Cerebellar cortex (tissue), 1 donor: Measurements from ENCODE around the gene NECTIN2.
"Not testable (repeated sequence)": the region's sequence is repeated elsewhere in the genome, so short reads cannot be mapped to it uniquely, and the experiment has no call there.

Experiments used
- DNase-seq: peaks from one replicate; pipeline ENCODE4 v3.0.0-alpha.2; 2015; ENCODE audit warnings: low spot score

Gene NECTIN2

DNA sequence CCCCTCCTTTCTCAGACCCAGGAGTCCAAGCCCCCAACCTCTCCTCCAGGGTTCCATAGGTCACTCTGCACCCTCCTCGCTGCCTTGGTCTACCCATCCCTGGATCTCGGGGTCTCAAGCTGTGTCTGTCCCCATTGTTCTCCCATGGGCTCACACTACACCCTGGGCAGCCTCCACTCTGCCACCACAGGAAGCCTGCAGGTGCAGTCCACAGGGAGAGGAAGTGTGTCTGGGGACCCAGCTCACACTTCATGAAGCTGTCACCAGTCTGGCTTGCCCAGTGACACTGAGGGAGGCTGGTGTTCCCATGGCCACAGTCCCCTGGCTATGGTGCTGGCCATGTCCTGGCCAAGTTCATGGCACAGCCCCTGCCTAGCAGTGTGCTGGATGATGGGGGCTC is 5.3 kb downstream of the NECTIN2 start:
- DNase-seq, result no peak

GRCh38 chr19:44855606-44856005 is 9.5 kb downstream of the NECTIN2 start:
- no peak for DNase-seq

- DNase-seq, result no peak
Observed at GRCh38 chr19:44856421-44857083, 10.5 kb downstream of the NECTIN2 start.

DNA sequence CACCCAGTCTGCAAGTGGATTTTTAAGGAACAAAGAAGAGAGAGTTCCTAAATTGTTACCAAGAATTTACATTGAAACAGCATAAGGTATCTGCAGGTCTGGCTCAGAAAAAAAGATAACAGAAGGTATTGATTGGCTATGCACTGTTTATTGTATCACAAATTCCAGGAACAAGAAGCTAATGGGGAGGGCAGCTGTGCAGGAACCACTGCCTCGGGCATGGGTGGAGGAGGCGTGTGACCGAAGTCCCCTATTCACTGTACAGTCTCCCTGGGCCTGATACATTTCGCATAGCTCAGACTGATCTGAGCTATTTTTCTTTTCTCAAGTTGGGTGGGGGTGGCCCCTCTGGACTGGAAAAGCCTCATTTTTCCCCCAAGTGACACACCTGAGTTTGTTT is 11.7 kb downstream of the NECTIN2 start:
- DNase-seq, result no peak

DNA sequence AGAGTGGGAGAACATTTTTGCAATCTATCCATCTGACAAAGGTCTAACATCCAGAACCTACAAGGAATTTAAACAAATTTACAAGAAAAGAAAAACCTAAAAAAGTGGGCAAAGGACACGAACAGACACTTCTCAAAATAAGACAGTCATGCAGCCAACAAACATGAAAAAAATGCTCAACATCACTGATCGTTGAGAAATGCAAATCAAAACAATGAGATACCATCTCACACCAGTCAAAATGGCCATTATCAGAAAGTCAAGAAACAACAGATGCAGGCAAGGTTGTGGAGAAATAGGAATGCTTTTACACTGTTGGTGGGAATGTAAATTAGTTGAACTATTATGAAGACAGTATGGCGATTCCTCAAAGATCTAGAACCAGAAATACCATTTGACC is 15.5 kb downstream of the NECTIN2 start:
- not testable (repeated sequence) for DNase-seq

GRCh38 chr19:44863990-44864389 is 17.9 kb downstream of the NECTIN2 start:
- DNase-seq, result no peak

DNA sequence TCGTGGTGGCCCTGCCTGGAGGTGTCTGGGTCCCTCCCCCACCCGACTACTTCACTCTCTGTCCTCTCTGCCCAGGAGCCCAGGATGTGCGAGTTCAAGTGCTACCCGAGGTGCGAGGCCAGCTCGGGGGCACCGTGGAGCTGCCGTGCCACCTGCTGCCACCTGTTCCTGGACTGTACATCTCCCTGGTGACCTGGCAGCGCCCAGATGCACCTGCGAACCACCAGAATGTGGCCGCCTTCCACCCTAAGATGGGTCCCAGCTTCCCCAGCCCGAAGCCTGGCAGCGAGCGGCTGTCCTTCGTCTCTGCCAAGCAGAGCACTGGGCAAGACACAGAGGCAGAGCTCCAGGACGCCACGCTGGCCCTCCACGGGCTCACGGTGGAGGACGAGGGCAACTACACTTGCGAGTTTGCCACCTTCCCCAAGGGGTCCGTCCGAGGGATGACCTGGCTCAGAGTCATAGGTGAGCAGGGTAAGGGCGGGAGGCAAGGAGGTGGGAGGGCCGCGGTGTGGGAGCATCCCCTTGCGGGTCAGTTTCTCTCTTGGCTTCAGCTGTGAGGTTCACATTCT is 19.2 kb downstream of the NECTIN2 start:
- DNase-seq, result no peak

DNA sequence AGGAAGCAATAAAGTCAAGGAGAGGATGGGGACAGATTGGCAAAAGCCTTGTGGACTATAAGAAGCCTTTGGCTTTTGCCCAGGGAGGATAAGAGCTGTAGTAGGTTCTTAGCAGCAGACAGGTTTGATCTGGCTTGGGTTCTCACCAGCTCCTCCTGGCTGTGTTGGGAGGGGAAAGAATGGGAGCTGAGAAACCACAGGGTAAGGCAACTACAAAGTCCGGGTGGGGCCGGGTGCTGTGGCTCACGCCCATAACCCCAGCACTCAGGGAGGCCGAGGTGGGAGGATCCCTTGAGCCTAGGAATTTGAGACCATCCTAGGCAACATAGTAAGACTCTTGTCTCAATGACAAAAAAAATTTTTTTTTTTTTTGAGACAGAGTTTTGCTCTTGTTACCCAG is 20.6 kb downstream of the NECTIN2 start:
- no peak for DNase-seq

DNA sequence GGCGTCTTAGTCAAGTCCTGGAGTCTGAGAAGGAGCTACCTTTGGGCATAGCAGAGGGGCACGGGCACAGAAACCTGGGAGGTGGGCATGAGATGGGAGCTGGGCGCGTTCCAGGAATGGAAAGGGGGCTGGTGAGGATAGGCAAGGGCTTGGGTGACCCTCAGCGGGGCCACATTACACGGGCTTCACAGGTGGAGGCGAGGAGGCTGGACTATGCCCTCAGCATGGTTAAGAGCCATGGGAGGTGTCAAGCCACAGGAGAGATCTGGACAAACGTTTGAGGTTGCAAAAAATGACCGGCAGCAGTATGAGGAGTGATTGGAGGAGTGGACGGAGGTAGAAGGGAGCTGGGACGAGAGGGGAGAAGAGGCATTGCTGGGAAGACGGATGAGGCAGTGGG is 21.5 kb downstream of the NECTIN2 start:
- no peak for DNase-seq

DNA sequence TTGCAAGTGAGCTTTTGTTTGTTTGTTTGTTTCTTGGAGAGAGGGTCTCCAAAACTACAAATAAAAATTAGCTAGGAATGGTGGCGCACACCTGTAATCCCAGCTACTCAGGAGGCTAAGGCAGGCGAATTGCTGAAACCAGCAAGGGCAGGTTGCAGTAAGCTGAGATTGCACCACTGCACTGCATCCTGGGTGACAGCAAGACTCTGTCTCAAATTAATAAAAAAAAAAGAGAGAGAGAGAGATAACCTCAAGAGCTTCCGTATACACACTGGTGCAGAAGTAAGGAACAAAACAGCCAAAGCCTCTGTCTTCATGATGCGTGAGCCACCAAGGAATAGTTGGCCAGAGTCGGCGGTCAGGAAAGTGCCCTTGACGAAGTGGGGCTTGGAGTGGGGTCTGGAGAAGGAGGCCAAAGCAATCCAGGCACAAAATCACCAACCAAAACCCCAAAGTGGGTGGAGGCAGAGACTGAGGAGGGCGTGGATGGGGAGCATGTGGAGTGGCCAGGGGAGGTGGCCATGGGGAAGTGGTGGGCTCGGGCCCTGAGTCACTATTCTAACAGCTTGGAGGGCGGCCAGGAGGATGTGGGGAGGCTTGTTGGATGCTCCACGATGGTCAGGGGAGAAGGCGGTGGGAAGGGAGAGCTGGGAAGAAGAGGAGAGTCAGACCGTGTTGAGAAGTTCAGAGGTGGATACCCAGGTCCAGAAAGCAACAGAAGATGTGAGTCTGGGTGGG is 23.8 kb downstream of the NECTIN2 start:
- DNase-seq, result no peak

GRCh38 chr19:44871809-44872208 is 25.7 kb downstream of the NECTIN2 start:
- no peak for DNase-seq

DNA sequence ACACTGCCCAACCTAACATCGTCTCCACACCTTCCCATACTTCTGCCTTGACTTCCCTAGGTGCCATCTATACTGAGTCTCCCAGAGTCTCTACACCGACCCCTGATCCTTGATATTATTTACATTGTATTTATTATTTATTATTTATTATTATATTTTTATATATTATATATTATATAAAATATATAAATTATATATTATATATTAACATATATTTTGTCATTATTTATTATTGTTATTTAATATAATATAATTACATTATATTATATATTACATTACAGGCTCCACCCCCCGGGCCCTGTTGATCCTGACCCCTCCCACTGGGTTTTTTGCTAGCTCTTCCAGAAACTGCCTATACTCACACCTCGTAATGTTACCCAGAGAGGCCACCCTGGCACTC is 26.6 kb downstream of the NECTIN2 start:
- DNase-seq, result no peak

DNA sequence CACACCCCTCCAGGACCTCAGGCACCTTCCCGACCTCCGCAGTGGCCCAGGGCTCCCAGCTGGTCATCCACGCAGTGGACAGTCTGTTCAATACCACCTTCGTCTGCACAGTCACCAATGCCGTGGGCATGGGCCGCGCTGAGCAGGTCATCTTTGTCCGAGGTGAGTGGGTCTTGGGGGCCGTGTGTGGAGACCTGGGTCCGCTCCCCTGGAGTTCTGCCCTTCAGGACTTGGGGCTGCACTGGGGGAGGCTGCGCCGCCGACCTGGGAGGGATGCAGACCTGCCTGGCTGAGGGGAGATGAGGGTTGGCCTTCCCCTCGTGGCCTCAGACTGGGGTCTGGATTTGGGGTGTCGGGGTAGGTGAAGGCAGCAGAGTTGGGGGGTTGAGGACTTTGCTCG is 28.2 kb downstream of the NECTIN2 start:
- no peak for DNase-seq

DNA sequence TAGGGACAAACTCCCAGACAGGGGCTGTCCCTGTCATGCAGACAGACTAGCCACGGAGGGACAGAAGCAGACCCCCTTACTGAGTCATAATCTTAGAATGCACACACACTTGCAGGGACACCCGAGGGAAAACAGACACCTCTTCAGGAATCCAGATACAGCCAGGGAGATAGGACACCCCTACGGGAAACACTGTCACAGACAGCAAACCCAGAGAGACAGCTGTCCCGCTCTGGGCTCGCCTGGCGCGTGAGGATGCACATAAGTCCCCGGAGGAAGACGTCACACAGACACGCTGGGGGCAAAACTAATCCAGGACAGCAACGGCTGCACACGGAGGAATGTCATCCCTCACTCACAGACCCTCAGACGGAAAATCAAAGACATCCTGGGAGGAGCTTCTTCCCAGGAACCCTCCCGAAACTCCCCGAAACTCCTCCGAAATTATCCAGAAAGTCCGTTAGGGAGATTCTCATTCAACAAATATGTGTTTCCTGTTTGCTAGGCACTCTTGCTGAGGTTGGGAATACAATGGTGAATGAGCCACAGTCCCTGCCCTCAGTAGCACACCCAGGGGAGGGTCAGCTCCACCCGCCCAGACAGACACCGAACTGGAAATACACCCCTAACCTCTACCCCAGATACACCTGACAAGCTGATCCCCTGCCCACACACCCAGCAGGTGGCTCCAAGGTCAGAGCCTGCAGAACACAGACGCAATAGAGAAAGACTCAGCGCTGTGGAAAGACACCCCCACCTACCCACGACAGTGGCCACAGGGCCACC is 29.8 kb downstream of the NECTIN2 start:
- no peak for DNase-seq

GRCh38 chr19:44876930-44877535 is 30.9 kb downstream of the NECTIN2 start:
- DNase-seq, result no peak

GRCh38 chr19:44878120-44878865 is 32.2 kb downstream of the NECTIN2 start:
- no peak for DNase-seq

DNA sequence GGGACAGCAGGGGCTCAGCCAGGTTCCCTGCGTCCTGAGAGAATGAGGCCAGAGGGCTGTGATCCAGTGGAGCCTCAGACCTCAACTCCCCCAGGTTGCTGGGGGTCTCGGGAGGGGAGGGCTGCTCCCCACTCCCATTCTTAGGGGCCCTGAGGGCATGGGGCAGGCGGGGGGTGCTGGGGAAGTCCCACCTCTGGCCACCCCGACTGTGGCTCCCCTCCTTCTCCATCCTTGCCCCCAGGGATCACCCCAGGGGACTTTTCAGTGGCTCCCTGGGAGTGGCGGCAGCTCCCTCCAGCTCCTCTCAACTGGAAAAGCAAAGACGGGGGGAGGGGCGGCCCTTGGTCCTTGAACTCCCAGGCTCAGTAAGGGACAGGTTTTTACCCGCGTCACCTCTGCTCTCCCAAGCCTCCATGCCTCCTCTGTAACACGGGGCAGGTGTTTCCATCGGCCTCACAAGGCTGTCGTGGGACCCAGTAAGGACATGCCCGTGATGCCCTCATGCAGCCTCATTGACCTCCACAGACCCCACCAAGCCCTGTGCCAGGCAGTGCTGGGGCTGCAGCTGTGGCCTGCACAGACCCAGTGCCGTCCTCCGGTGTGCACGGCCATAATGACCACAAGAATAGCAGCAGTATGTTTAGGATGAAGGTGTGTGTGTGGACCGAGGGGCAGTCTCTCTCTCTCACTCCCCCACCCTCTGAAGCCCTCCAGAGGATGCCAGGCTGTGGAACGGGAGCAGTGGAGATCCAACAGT is 33.4 kb downstream of the NECTIN2 start:
- DNase-seq, result no peak

GRCh38 chr19:44882063-44882462 is 36.0 kb downstream of the NECTIN2 start:
- no peak for DNase-seq

DNA sequence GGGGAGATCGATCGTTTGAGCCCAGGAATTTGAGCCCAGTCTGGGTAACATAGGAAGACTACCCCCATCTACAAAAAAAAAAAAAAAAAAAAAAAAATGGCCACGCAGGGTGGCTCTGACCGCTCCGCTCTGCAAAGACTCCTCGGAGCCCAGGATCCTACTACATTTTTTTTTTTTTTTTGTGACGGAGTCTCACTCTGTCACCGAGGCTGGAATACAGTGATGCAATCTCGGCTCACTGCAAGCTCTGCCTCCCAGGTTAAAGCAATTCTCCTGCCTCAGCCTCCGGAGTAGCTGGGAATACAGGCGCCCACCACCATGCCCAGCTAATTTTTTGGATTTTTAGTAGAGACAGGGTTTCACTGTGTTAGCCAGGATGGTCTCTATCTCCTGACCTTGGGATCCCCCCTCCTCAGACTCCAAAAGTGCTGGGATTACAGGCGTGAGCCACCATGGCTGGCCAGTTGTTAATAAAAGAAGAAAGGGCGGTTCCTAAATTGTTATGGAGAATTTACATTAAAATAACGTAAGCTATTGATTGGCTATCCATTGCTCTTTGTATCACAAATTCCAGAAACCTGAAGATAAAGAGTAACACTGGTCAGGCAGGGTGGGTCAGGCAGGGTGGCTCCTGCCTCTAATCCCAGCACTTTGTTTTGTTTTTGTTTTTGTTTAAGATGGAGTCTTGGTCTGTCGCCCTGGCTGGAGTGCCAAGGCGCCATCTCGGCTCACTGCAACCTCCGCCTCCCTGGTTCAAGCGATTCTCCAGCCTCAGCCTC is 36.7 kb downstream of the NECTIN2 start:
- DNase-seq, result not testable (repeated sequence)

GRCh38 chr19:44883922-44884321 is 37.8 kb downstream of the NECTIN2 start:
- DNase-seq, result no peak
